ENCODE results near the gene SPATA46.

Gene SPATA46

GRCh38 chr1:162384116-162384515 lies 7.5 kb upstream of the SPATA46 start:
- ChIA-PET POLR2A (no interaction called here), CTCF (no interaction called here)
- no peak for TF ChIP-seq ZNF384 (IDR thresholded peaks at IDR 0.05)
- no peak for TF ChIP-seq BHLHE40 (IDR thresholded peaks at IDR 0.05; ENCODE audit: borderline replicate concordance)
- TF ChIP-seq FOXK2 (IDR thresholded peaks at IDR 0.05) = no peak
- DNase-seq (ENCODE audit: extremely low spot score) = no peak

GRCh38 chr1:162383516-162383915 lies 6.9 kb upstream of the SPATA46 start:
- POLR2A ChIA-PET = no interaction called here
- no peak for DNase-seq (ENCODE audit: extremely low spot score)
- CTCF ChIA-PET = no interaction called here
- TF ChIP-seq SP1 (IDR thresholded peaks at IDR 0.05) = no peak
- no peak for TF ChIP-seq ZNF384 (IDR thresholded peaks at IDR 0.05)
- no peak for TF ChIP-seq L3MBTL2 (conservative IDR thresholded peaks at IDR 0.05)
- TF ChIP-seq LEF1 (IDR thresholded peaks at IDR 0.05; ENCODE audit: borderline replicate concordance) = no peak
- no peak for TF ChIP-seq ELF4 (IDR thresholded peaks at IDR 0.05)
- no peak for TF ChIP-seq TARDBP (IDR thresholded peaks at IDR 0.05)
- no peak for TF ChIP-seq BHLHE40 (IDR thresholded peaks at IDR 0.05; ENCODE audit: borderline replicate concordance)
- TF ChIP-seq SUZ12 (IDR thresholded peaks at IDR 0.05) = no peak
- no peak for TF ChIP-seq FOXA1 (IDR thresholded peaks at IDR 0.05)
- no peak for TF ChIP-seq PKNOX1 (IDR thresholded peaks at IDR 0.05)
- no peak for TF ChIP-seq ARNT (IDR thresholded peaks at IDR 0.05)
- TF ChIP-seq FOXM1 (IDR thresholded peaks at IDR 0.05; ENCODE audit: borderline replicate concordance) = no peak
- no peak for TF ChIP-seq HDGF (IDR thresholded peaks at IDR 0.05; ENCODE audit: borderline replicate concordance)
- no peak for TF ChIP-seq NFRKB (IDR thresholded peaks at IDR 0.05)
- TF ChIP-seq CTBP1 (IDR thresholded peaks at IDR 0.05; ENCODE audit: borderline replicate concordance) = no peak
- no peak for TF ChIP-seq FOXK2 (IDR thresholded peaks at IDR 0.05)

GRCh38 chr1:162383091-162383490 lies 6.4 kb upstream of the SPATA46 start:
- DNase-seq (ENCODE audit: extremely low spot score) = no peak
- ChIA-PET POLR2A (no interaction called here), CTCF (no interaction called here)
- TF ChIP-seq L3MBTL2 (conservative IDR thresholded peaks at IDR 0.05) (no peak), FOXM1 (IDR thresholded peaks at IDR 0.05; ENCODE audit: borderline replicate concordance) (no peak), ELF4 (IDR thresholded peaks at IDR 0.05) (no peak), SP1 (IDR thresholded peaks at IDR 0.05) (no peak), ZNF384 (IDR thresholded peaks at IDR 0.05) (no peak), LEF1 (IDR thresholded peaks at IDR 0.05; ENCODE audit: borderline replicate concordance) (no peak), TARDBP (IDR thresholded peaks at IDR 0.05) (no peak), ARNT (IDR thresholded peaks at IDR 0.05) (no peak), FOXK2 (IDR thresholded peaks at IDR 0.05) (no peak), NFRKB (IDR thresholded peaks at IDR 0.05) (no peak), CTBP1 (IDR thresholded peaks at IDR 0.05; ENCODE audit: borderline replicate concordance) (no peak), PKNOX1 (IDR thresholded peaks at IDR 0.05) (no peak), BHLHE40 (IDR thresholded peaks at IDR 0.05; ENCODE audit: borderline replicate concordance) (no peak)

GRCh38 chr1:162381941-162382750 lies 5.5 kb upstream of the SPATA46 start:
- ChIA-PET CTCF (interaction anchor here (1.2 kb wide), 1 partner anchor 24 kb away, joined by 3 read pairs; no protein-coding TSS in a partner anchor), POLR2A (no interaction called here)
- no peak for DNase-seq (ENCODE audit: extremely low spot score)
- no peak for TF ChIP-seq SP1 (IDR thresholded peaks at IDR 0.05)
- no peak for TF ChIP-seq ZNF384 (IDR thresholded peaks at IDR 0.05)
- TF ChIP-seq NFRKB (IDR thresholded peaks at IDR 0.05) = no peak
- no peak for TF ChIP-seq L3MBTL2 (conservative IDR thresholded peaks at IDR 0.05)
- no peak for TF ChIP-seq HDGF (IDR thresholded peaks at IDR 0.05; ENCODE audit: borderline replicate concordance)
- TF ChIP-seq CTBP1 (IDR thresholded peaks at IDR 0.05; ENCODE audit: borderline replicate concordance) = no peak

- DNase-seq (ENCODE audit: extremely low spot score) = no peak
- ChIA-PET POLR2A (no interaction called here), CTCF (interaction anchor here (0.7 to 1.2 kb wide), 2 partner anchors 18 to 24 kb away, joined by 3 read pairs; no protein-coding TSS in a partner anchor)
- no peak for TF ChIP-seq FOXA1 (IDR thresholded peaks at IDR 0.05)
- TF ChIP-seq TARDBP (IDR thresholded peaks at IDR 0.05) = no peak
- TF ChIP-seq SUZ12 (IDR thresholded peaks at IDR 0.05) = no peak
- TF ChIP-seq SP1 (IDR thresholded peaks at IDR 0.05) = no peak
- TF ChIP-seq L3MBTL2 (conservative IDR thresholded peaks at IDR 0.05) = no peak
- TF ChIP-seq LEF1 (IDR thresholded peaks at IDR 0.05; ENCODE audit: borderline replicate concordance) = no peak
- no peak for TF ChIP-seq FOXK2 (IDR thresholded peaks at IDR 0.05)
- no peak for TF ChIP-seq FOXM1 (IDR thresholded peaks at IDR 0.05; ENCODE audit: borderline replicate concordance)
- TF ChIP-seq HDGF (IDR thresholded peaks at IDR 0.05; ENCODE audit: borderline replicate concordance) = no peak
- no peak for TF ChIP-seq ZNF384 (IDR thresholded peaks at IDR 0.05)
- no peak for TF ChIP-seq NFRKB (IDR thresholded peaks at IDR 0.05)
- TF ChIP-seq CTBP1 (IDR thresholded peaks at IDR 0.05; ENCODE audit: borderline replicate concordance) = no peak
Measured at GRCh38 chr1:162381383-162381782, 4.7 kb upstream of the SPATA46 start, which contains the start of gene C1orf226. Gene C1orf226 (plus strand): TSS chr1:162381728. CDS start chr1:162381902, 174 bp downstream.

- TF ChIP-seq FOXK2 (IDR thresholded peaks at IDR 0.05) (no peak), NFRKB (IDR thresholded peaks at IDR 0.05) (no peak), SUZ12 (IDR thresholded peaks at IDR 0.05) (no peak), PKNOX1 (IDR thresholded peaks at IDR 0.05) (no peak), CTBP1 (IDR thresholded peaks at IDR 0.05; ENCODE audit: borderline replicate concordance) (no peak), L3MBTL2 (conservative IDR thresholded peaks at IDR 0.05) (no peak), FOXA1 (IDR thresholded peaks at IDR 0.05) (no peak), HDGF (IDR thresholded peaks at IDR 0.05; ENCODE audit: borderline replicate concordance) (no peak), TARDBP (IDR thresholded peaks at IDR 0.05) (no peak), ARNT (IDR thresholded peaks at IDR 0.05) (no peak), SP1 (IDR thresholded peaks at IDR 0.05) (no peak), FOXM1 (IDR thresholded peaks at IDR 0.05; ENCODE audit: borderline replicate concordance) (no peak)
- ChIA-PET CTCF (no interaction called here), POLR2A (no interaction called here)
- no peak for DNase-seq (ENCODE audit: extremely low spot score)
Measured at GRCh38 chr1:162380061-162380846, 3.6 kb upstream of the SPATA46 start.
